A673 (cell line): ENCODE measurements around the gene TIMM21. TPM values are rescaled to one million over a fixed set of nuclear protein-coding genes. Genes with fewer than 3 reads are reported as not detected.

Experiments
- BruUV-seq: library from RNA; stranded (reverse); fragments of 400-500 nt; replicated peaks from 2 replicates; lab custom pipeline; 2021; lab: Mats Ljungman, UMichigan
- CTCF ChIA-PET: fragments of 300-600 bp; sonication (Branson Sonifier 250); formaldehyde crosslinking; loops from one replicate; lab custom pipeline; 2022; ENCODE audit warnings: antibody characterized with exemption; lab: Charles Lee
- POLR2A ChIA-PET: fragments of 300-600 bp; sonication (Branson Sonifier 250); formaldehyde crosslinking; loops from one replicate; lab custom pipeline; 2022; ENCODE audit warnings: antibody characterized with exemption; ENCODE audit not compliant: low non-redundant PET; lab: Charles Lee
- DNase-seq: peaks from one replicate; pipeline ENCODE4 v3.0.0-alpha.2; 2015; ENCODE audit warnings: low spot score
- H3K27ac ChIP-seq: fragments of 200-600 bp; sonication (generic); 2 replicates; pipeline ENCODE4 v1.5.1; 2016; ENCODE audit warnings: mixed run types, low read depth, mild to moderate bottlenecking, mixed read lengths, antibody characterized with exemption, low read length; ENCODE audit not compliant: poor library complexity, severe bottlenecking
- H3K27me3 ChIP-seq: fragments of 200-600 bp; sonication (generic); replicated peaks from 2 replicates; pipeline ENCODE4 v1.6.1; 2017; ENCODE audit warnings: mixed run types, low read depth, mild to moderate bottlenecking, mixed read lengths, antibody characterized with exemption, low read length; ENCODE audit not compliant: insufficient read depth, poor library complexity
- H3K36me3 ChIP-seq: fragments of 200-600 bp; sonication (generic); 2 replicates; pipeline ENCODE4 v1.6.1; 2016; ENCODE audit warnings: mixed run types, mild to moderate bottlenecking, mixed read lengths, antibody characterized with exemption, low read length; ENCODE audit not compliant: insufficient read depth, poor library complexity, severe bottlenecking
- H3K4me1 ChIP-seq: fragments of 200-600 bp; sonication (generic); 2 replicates; pipeline ENCODE4 v1.6.1; 2017; ENCODE audit warnings: mixed run types, mild to moderate bottlenecking, mixed read lengths, antibody characterized with exemption, low read length; ENCODE audit not compliant: insufficient read depth, poor library complexity, severe bottlenecking
- H3K4me3 ChIP-seq: fragments of 200-600 bp; sonication (generic); 2 replicates; pipeline ENCODE4 v1.5.1; 2016; ENCODE audit warnings: low read depth, mixed run types, mild to moderate bottlenecking, mixed read lengths, low read length; ENCODE audit not compliant: poor library complexity, severe bottlenecking
- H3K9me3 ChIP-seq: fragments of 200-600 bp; sonication (generic); 2 replicates; pipeline ENCODE4 v1.6.1; 2016; ENCODE audit warnings: mixed run types, low read depth, mild to moderate bottlenecking, mixed read lengths, antibody characterized with exemption, low read length; ENCODE audit not compliant: poor library complexity, severe bottlenecking
- CTCF ChIP-seq: fragments of 300-800, 200-600 bp; sonication (generic); conservative IDR thresholded peaks from 2 replicates; pipeline ENCODE4 v1.5.1; 2017; ENCODE audit warnings: low read depth, mild to moderate bottlenecking, antibody characterized with exemption, low read length, moderate library complexity, mixed read lengths
- EZH2 ChIP-seq: fragments of 200-600 bp; sonication (generic); IDR thresholded peaks from 2 replicates; pipeline ENCODE4 v1.6.1; 2017; ENCODE audit warnings: borderline replicate concordance, low read depth, mild to moderate bottlenecking, mixed read lengths, antibody characterized with exemption, low read length; ENCODE audit not compliant: poor library complexity, severe bottlenecking
- intact Hi-C: fragments of 100-400 bp; cut with micrococcal nuclease; formaldehyde crosslinking; loops from one replicate; pipeline ENCODE4 v1.10.0; 2022; ENCODE audit not compliant: unreplicated experiment
- total RNA-seq: library from RNA; stranded (reverse); gene quantifications from 2 replicates; pipeline ENCODE4 v1.2.3, GENCODE V29; 2021

TIMM21 gene
- total RNA-seq, 1 experiment from 2014 or later: 85.1 TPM

GRCh38 chr18:74179623-74180199 is 31.4 kb downstream of the TIMM21 start:
- CTCF ChIA-PET: no interaction called here
- no peaks in the 10 kb centered on the region for H3K36me3 ChIP-seq
- TF ChIP-seq EZH2 (no peak), CTCF (no peak)
- no peak overlapping the region for H3K4me3 ChIP-seq
- no peaks in the 10 kb centered on the region for H3K4me1 ChIP-seq
- BruUV-seq: no TSS peak
- peaks cover 14% of the 10 kb centered on the region for H3K27me3 ChIP-seq
- H3K9me3 ChIP-seq: no peaks in the 10 kb centered on the region
- no peak for DNase-seq
- no peak overlapping the region for H3K27ac ChIP-seq
- POLR2A ChIA-PET: no interaction called here
- intact Hi-C loops: no loop called here

GRCh38 chr18:74182335-74182734 is 34.0 kb downstream of the TIMM21 start:
- intact Hi-C loops: no loop called here
- TF ChIP-seq CTCF (no peak), EZH2 (no peak)
- CTCF ChIA-PET: no interaction called here
- H3K27me3 ChIP-seq: peaks cover 14% of the 10 kb centered on the region
- H3K27ac ChIP-seq: no peak overlapping the region
- DNase-seq: no peak
- POLR2A ChIA-PET: no interaction called here
- no peaks in the 10 kb centered on the region for H3K9me3 ChIP-seq
- no peaks in the 10 kb centered on the region for H3K4me1 ChIP-seq
- no peaks in the 10 kb centered on the region for H3K36me3 ChIP-seq
- H3K4me3 ChIP-seq: no peak overlapping the region
- BruUV-seq: no TSS peak

GRCh38 chr18:74183130-74183529 is 34.8 kb downstream of the TIMM21 start:
- H3K4me3 ChIP-seq: no peak overlapping the region
- intact Hi-C loops: no loop called here
- peaks cover 14% of the 10 kb centered on the region for H3K27me3 ChIP-seq
- BruUV-seq: no TSS peak
- no peak for DNase-seq
- ChIA-PET CTCF (no interaction called here), POLR2A (no interaction called here)
- H3K27ac ChIP-seq: no peak overlapping the region
- TF ChIP-seq EZH2 (no peak), CTCF (no peak)
- no peaks in the 10 kb centered on the region for H3K36me3 ChIP-seq
- no peaks in the 10 kb centered on the region for H3K4me1 ChIP-seq
- H3K9me3 ChIP-seq: no peaks in the 10 kb centered on the region
